HG03442 (cell line): ENCODE measurements around the gene MICOS13.

Experiments
- ATAC-seq: cut with Tn5 transposase; IDR thresholded peaks from one replicate; pipeline ENCODE4 v1.9.1; 2021; ENCODE audit warnings: mild to moderate bottlenecking, moderate library complexity; ENCODE audit not compliant: unreplicated experiment

Gene MICOS13

DNA sequence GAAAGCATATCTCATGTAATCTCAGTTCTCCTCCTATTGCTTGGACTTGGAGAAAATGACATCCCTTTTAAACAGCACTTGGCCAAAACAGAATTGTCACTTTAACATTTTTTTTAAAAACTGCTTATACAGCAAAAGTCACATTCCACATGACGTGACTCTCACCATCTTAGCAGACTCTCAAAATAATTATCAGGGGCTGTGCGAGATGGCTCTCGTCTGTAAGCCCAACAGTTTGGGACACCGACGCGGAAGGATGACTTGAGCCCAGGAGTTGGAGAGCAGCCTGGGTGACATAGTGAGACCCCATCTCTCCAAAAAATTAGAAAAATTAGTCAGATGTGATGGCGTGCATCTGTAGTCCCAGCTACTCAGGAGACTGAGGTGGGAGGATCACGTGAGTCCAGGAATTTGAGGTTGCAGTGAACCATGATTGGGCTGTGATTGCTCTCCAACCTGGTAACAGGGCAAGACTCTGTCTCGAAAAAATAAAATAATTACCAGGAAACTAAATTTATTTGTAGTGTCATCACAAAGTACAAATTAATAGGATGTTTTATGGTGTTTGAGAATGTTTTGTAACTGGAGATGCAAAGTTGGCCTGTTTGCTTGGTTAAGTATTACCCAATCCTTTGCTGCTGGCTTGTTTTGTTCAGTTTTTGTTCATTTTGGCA is 48.6 kb downstream of the MICOS13 start:
- ATAC-seq, result no peak

DNA sequence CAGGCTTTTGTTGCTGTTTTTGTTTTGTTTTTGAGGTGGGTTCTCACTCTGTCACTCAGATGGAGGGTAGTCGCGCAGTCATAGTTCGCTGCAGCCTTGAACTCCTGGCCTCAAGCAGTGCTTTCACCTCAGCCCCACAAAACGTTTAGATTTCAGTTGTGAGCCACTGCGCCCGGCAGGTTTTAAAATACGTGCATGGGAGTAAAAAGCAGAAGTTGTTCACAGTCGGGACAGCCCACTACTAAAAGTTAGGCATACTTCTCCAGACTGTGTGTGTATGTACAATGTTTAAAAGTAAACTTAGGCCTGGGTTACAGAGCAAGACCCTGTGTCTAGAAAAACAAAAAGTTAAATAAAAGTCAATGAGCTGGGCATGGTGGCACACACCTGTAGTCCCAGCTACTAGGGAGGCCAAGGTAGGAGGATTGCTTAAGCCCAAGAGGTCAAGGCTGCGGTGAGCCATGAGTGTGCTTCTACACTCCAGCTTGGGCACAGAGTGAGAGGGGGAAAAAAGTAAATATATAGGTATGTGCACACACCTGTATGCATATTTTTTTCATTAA is 51.3 kb downstream of the MICOS13 start:
- no peak for ATAC-seq

DNA sequence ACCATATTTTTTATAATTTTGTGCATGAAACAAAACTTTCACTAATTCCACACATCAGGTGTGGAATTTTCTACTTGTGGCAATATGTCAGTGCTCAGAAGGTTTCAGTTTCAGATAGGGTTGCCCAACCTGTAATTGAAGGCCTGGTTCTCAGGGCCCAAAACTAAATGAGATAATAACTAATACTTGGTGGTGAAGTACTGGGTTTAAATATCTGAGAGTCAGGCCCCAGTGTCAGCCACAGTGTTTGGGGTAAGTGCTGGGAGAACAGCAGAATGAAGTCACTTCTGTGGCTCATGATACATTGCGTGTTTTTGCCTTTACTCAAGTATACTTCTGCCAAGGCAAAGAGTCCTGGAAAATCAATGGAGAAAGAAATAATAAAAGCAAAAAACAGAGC is 51.9 kb downstream of the MICOS13 start:
- ATAC-seq, result no peak
